Measurements from ENCODE around the gene AMZ2.

AMZ2 gene

GRCh38 chr17:68289936-68290267 lies 42.1 kb downstream of the AMZ2 start:
- TF ChIP-seq, protein P1, sequence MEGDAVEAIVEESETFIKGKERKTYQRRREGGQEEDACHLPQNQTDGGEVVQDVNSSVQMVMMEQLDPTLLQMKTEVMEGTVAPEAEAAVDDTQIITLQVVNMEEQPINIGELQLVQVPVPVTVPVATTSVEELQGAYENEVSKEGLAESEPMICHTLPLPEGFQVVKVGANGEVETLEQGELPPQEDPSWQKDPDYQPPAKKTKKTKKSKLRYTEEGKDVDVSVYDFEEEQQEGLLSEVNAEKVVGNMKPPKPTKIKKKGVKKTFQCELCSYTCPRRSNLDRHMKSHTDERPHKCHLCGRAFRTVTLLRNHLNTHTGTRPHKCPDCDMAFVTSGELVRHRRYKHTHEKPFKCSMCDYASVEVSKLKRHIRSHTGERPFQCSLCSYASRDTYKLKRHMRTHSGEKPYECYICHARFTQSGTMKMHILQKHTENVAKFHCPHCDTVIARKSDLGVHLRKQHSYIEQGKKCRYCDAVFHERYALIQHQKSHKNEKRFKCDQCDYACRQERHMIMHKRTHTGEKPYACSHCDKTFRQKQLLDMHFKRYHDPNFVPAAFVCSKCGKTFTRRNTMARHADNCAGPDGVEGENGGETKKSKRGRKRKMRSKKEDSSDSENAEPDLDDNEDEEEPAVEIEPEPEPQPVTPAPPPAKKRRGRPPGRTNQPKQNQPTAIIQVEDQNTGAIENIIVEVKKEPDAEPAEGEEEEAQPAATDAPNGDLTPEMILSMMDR (conservative IDR thresholded peaks at IDR 0.05; ENCODE audit: low read depth, low read length): no peak
- H3K9ac ChIP-seq: peak overlapping the region; percentile 98; the same call in 1 of the 2 replicates
- H4K20me1 ChIP-seq (ENCODE audit: insufficient read depth): no peaks in the 10 kb centered on the region
- H3K36me3 ChIP-seq (ENCODE audit: insufficient read depth): no peaks in the 10 kb centered on the region
- H2AFZ ChIP-seq (ENCODE audit: low read depth): peak overlapping the region; percentile 64; the same call in 1 of the 2 replicates
- no peaks in the 10 kb centered on the region for H3K27me3 ChIP-seq (ENCODE audit: insufficient read depth, low read depth)
- H3K4me3 ChIP-seq (IDR thresholded peaks at IDR 0.05; ENCODE audit: insufficient read depth, low read depth, low read length): no peak overlapping the region
- no peaks in the 10 kb centered on the region; the same call in 1 of the 2 replicates for H3K79me2 ChIP-seq (ENCODE audit: insufficient read depth, low read depth)
- H3K4me1 ChIP-seq (ENCODE audit: low read depth, poor library complexity, severe bottlenecking): peaks cover 20% of the 10 kb centered on the region
- peak overlapping the region; percentile 90 for H3K27ac ChIP-seq
- peak overlapping the region; percentile 72 for H3K4me2 ChIP-seq

- Histone ChIP-seq H3K27ac (peak overlapping the region; percentile 90), H3K79me2 (ENCODE audit: insufficient read depth, low read depth) (no peaks in the 10 kb centered on the region; the same call in 1 of the 2 replicates), H3K27me3 (ENCODE audit: insufficient read depth, low read depth) (no peaks in the 10 kb centered on the region), H3K4me2 (peak overlapping the region; percentile 72), H4K20me1 (ENCODE audit: insufficient read depth) (no peaks in the 10 kb centered on the region), H3K36me3 (ENCODE audit: insufficient read depth) (no peaks in the 10 kb centered on the region), H3K4me1 (ENCODE audit: low read depth, poor library complexity, severe bottlenecking) (peaks cover 20% of the 10 kb centered on the region), H3K9ac (peak overlapping the region; percentile 98), H2AFZ (ENCODE audit: low read depth) (peak overlapping the region; percentile 64), H3K4me3 (IDR thresholded peaks at IDR 0.05; ENCODE audit: insufficient read depth, low read depth, low read length) (no peak overlapping the region)
- TF ChIP-seq, protein P1 (conservative IDR thresholded peaks at IDR 0.05; ENCODE audit: low read depth, low read length): no peak
Measured at GRCh38 chr17:68290268-68290954, 42.6 kb downstream of the AMZ2 start.

GRCh38 chr17:68290955-68291835 lies 43.4 kb downstream of the AMZ2 start, which contains the start of the genes ARSG and SLC16A6:
ARSG (plus strand) TSS chr17:68291495; CDS start chr17:68307494, 15,999 bp downstream.
SLC16A6 (minus strand) TSS chr17:68291127; CDS start chr17:68278320, 12,807 bp downstream.
- Histone ChIP-seq H3K36me3 (ENCODE audit: insufficient read depth) (no peaks in the 10 kb centered on the region), H3K4me1 (ENCODE audit: low read depth, poor library complexity, severe bottlenecking) (peaks cover 20% of the 10 kb centered on the region), H3K4me3 (IDR thresholded peaks at IDR 0.05; ENCODE audit: insufficient read depth, low read depth, low read length) (no peak within 1 kb of the TSS), H4K20me1 (ENCODE audit: insufficient read depth) (no peaks in the 10 kb centered on the region), H3K4me2 (peak within 1 kb of the TSS; percentile 72), H2AFZ (ENCODE audit: low read depth) (peak within 1 kb of the TSS; percentile 64), H3K9ac (peak within 1 kb of the TSS; percentile 98), H3K27me3 (ENCODE audit: insufficient read depth, low read depth) (no peaks in the 10 kb centered on the region), H3K79me2 (ENCODE audit: insufficient read depth, low read depth) (no peaks in the 10 kb centered on the region; the same call in 1 of the 2 replicates), H3K27ac (peak within 1 kb of the TSS; percentile 90)
- TF ChIP-seq, protein P1 (conservative IDR thresholded peaks at IDR 0.05; ENCODE audit: low read depth, low read length): no peak

- H2AFZ ChIP-seq (ENCODE audit: low read depth): peak overlapping the region; percentile 64
- peak overlapping the region; percentile 90 for H3K27ac ChIP-seq
- H4K20me1 ChIP-seq (ENCODE audit: insufficient read depth): no peaks in the 10 kb centered on the region
- H3K36me3 ChIP-seq (ENCODE audit: insufficient read depth): no peaks in the 10 kb centered on the region
- H3K9ac ChIP-seq: peak overlapping the region; percentile 98
- H3K4me3 ChIP-seq (IDR thresholded peaks at IDR 0.05; ENCODE audit: insufficient read depth, low read depth, low read length): no peak overlapping the region
- TF ChIP-seq, protein P1 (conservative IDR thresholded peaks at IDR 0.05; ENCODE audit: low read depth, low read length): 0 out of 2 replicates have a peak, but pooled peaks have one; percentile 20
- no peaks in the 10 kb centered on the region for H3K27me3 ChIP-seq (ENCODE audit: insufficient read depth, low read depth)
- H3K4me1 ChIP-seq (ENCODE audit: low read depth, poor library complexity, severe bottlenecking): peaks cover 20% of the 10 kb centered on the region
- no peaks in the 10 kb centered on the region; the same call in 1 of the 2 replicates for H3K79me2 ChIP-seq (ENCODE audit: insufficient read depth, low read depth)
- peak overlapping the region; percentile 71 for H3K4me2 ChIP-seq
Measured at GRCh38 chr17:68291836-68292688, 44.2 kb downstream of the AMZ2 start.

Measured in KMS-11 (cell line).